Measurements from ENCODE around the gene ABLIM2. TPM values are rescaled to one million over a fixed set of nuclear protein-coding genes. Genes with fewer than 3 reads are reported as not detected.

ABLIM2 gene
- total and polyA plus RNA-seq, 2 of the 8 experiments (the other 6 are each of a cell fraction or from before 2014, with no cell fraction given) = 2.8 to 3.0 TPM

- FAIRE-seq = no peak
- no peaks in the 10 kb centered on the region for H3K27me3 ChIP-seq (replicated peaks in 1 of 4; ENCODE audit: control insufficient read depth in 3 of 4, extremely low read depth in 1 of 4, insufficient read depth in 3 of 4, low read length in 3 of 4)
- no peaks in the 10 kb centered on the region for H3K23me2 ChIP-seq (ENCODE audit: low read depth, low read length)
- no peaks in the 10 kb centered on the region for H3K79me1 ChIP-seq (ENCODE audit: low read depth, low read length)
- no peak overlapping the region for H3K9ac ChIP-seq (replicated peaks in 1 of 4; ENCODE audit: extremely low read depth in 1 of 4, low read depth in 3 of 4, low read length in 3 of 4)
- H2BK20ac ChIP-seq (ENCODE audit: low read length) = no peak overlapping the region
- no peak overlapping the region for H2AFZ ChIP-seq (ENCODE audit: low read length)
- no peak overlapping the region for H3K23ac ChIP-seq (ENCODE audit: insufficient read length)
- ChIA-PET CTCF (ENCODE audit: partially characterized antibody) (interaction anchor here (1.4 to 2.3 kb wide), 3 partner anchors 11 to 237 kb away, joined by 3 to 8 read pairs (median 4); no protein-coding TSS in a partner anchor), POLR2A (ENCODE audit: partially characterized antibody) (no interaction called here)
- no peak overlapping the region for H4K5ac ChIP-seq (ENCODE audit: insufficient read length, low read depth, low read length)
- no peaks in the 10 kb centered on the region for H3K79me2 ChIP-seq (ENCODE audit: control insufficient read depth in 1 of 2, insufficient read depth in 2 of 2, low read length in 2 of 2)
- no peak overlapping the region for H3K4me3 ChIP-seq (ENCODE audit: extremely low read depth in 1 of 4, insufficient read depth in 2 of 4, low read depth in 3 of 4, low read length in 4 of 4)
- H4K8ac ChIP-seq (ENCODE audit: extremely low read depth, insufficient read depth, low read length) = no peak overlapping the region
- no peak for DNase-seq (ENCODE audit: low read depth in 1 of 2, low spot score in 2 of 2)
- no peak overlapping the region for H2BK15ac ChIP-seq (ENCODE audit: low read length)
- no peak overlapping the region for H3K27ac ChIP-seq (ENCODE audit: low read depth, low read length)
- H2BK12ac ChIP-seq (ENCODE audit: low read depth, low read length) = no peak overlapping the region
- H3K14ac ChIP-seq (ENCODE audit: insufficient read length) = no peak overlapping the region
- no peak overlapping the region for H2AK5ac ChIP-seq (ENCODE audit: low read depth, low read length)
- no peak overlapping the region for H3K56ac ChIP-seq (replicated peaks; ENCODE audit: insufficient read length, low read depth, low read length)
- no peak overlapping the region for H4K91ac ChIP-seq (replicated peaks; ENCODE audit: insufficient read length, low read length)
- peaks cover 0 to 4% (median 0%) of the 10 kb centered on the region in 4 experiments; a peak in 1 of 7 replicates for H3K4me1 ChIP-seq (replicated peaks in 1 of 4; ENCODE audit: control insufficient read depth in 3 of 4, insufficient read depth in 4 of 4, low read length in 3 of 4)
- no peaks in the 10 kb centered on the region for H4K20me1 ChIP-seq (replicated peaks in 1 of 2; ENCODE audit: control insufficient read depth in 1 of 2, insufficient read depth in 2 of 2, low read length in 2 of 2)
- no peak overlapping the region for H3K18ac ChIP-seq (ENCODE audit: extremely low read depth, low read length)
- H3K4me2 ChIP-seq (ENCODE audit: insufficient read depth in 1 of 2, low read depth in 2 of 2, low read length in 2 of 2) = no peak overlapping the region
- TF ChIP-seq SUZ12 (IDR thresholded peaks at IDR 0.05; ENCODE audit: low read length) (no peak), HDAC2 (IDR thresholded peaks at IDR 0.05; ENCODE audit: borderline replicate concordance in 1 of 2, low read depth in 2 of 2, low read length in 2 of 2) (0 out of 4 replicates have a peak, but pooled peaks of 1 of the 2 experiments have one; percentile 45)
- no peak overlapping the region for H2BK120ac ChIP-seq (replicated peaks; ENCODE audit: low read depth, low read length)
- no peaks in the 10 kb centered on the region for H3K36me3 ChIP-seq (ENCODE audit: control insufficient read depth in 2 of 4, insufficient read depth in 4 of 4, low read length in 3 of 4)
- no peak overlapping the region for H2BK5ac ChIP-seq (ENCODE audit: low read depth, low read length)
- 96% methylated on average over 7 of the region's 7 CpGs; no CpG with 5 or more reads in 1 of the 2 experiments for WGBS, 2 experiments (ENCODE audit: extremely low coverage in 1 of 2, insufficient coverage in 1 of 2, insufficient read length in 1 of 2, insufficient replicate concordance in 2 of 2, low coverage in 1 of 2, low lambda C conversion rate in 2 of 2, missing lambda C conversion rate in 1 of 2)
- no peaks in the 10 kb centered on the region; a peak in 1 of 4 replicates for H3K9me3 ChIP-seq (ENCODE audit: insufficient read depth in 2 of 2, low read depth in 1 of 2, low read length in 1 of 2)
- no peak overlapping the region for H3K4ac ChIP-seq (replicated peaks; ENCODE audit: insufficient read length, low read depth, low read length)
Measured at GRCh38 chr4:7999279-7999678, 159.3 kb downstream of the ABLIM2 start.

Data from H1 (cell line).